CD1c-positive myeloid dendritic cell (primary cell): Measurements from ENCODE around the gene RAVER1.
A peak's percentile ranks its signal among the peaks of the same experiment; 100 is the strongest.

Experiments
- DNase-seq: peaks from one replicate; pipeline ENCODE4 v3.0.0-alpha.2; 2016; ENCODE audit errors: extremely low spot score

Gene RAVER1

DNA sequence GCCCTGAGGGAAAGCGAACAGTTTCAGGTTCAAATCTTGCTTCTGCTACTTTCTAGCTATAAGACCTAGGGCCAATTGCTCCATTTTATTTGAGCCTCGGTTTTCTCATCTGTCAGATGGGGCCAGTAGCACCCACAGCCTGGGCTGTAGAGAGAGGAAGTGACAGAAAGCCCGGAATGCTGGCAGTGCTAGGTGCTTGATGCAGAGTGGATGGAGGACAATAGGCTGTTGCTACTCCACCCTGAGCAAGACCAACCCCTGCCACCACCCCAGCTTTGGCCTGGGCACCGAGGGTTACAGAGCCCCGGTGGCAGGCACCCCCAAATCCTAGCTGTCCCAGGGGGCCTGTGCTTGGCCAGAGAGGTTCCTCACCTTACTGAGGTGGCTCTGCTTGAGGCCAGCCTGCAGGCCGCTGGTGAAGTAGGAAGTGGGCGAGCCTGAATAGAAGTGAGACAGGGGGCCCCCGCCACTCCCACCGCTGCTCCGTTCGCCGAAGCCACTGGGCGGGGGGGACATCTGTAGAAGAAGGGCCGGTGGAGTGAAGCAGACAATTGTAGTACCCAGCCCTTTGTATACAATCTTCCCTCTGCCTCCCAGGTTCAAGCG, 15.4 kb downstream of the RAVER1 start:
- no peak for DNase-seq

DNA sequence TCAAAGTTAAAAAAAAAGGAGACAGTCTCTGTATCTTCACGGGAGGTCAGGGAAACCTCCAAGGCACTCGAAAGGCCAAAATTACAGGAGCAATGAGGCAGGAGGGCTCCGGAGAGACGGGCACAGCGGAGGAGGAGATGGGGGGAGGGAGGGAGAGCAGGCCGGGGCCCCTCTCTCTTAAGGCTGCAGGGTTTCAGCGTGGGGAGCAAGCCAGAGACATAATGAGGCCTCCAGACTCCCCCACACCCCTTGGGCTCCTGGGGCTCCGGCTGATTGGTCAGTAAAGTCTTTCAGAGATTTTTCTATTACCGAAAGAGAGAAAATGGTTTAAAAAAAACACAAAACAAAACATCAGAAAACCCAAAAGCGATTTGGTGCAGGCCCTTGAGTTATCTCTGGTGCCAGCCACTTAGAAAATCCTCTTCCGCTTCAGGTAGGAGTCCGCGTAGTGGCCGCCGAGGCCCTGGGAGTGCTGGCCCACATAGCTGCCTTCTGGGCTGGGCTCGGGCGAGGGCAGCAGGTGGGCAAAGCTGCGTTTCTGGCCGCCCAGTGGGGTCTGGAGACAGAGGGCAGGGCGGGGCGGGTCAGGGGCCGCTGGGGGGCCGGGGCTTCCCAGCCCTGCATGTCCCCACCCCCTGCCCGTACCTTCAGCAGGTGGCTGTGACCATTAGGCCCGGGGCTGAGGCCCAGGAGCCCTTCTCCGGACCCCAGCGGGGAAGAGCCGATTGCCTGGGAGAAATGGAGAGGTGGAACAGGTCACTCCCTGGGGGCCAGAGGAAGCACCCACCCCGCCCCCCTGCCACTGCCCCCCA, 16.1 kb downstream of the RAVER1 start:
- DNase-seq = no peak

- no peak for DNase-seq
Observed at GRCh38 chr19:10316229-10317044, 16.9 kb downstream of the RAVER1 start.

GRCh38 chr19:10315335-10316214, 17.8 kb downstream of the RAVER1 start, which contains the start of gene FDX2:
FDX2 (minus strand) TSS chr19:10316015; CDS start chr19:10315996, 19 bp downstream.
- DNase-seq = peak; percentile 91

- DNase-seq = no peak
Observed at GRCh38 chr19:10309423-10309822, 23.9 kb downstream of the RAVER1 start, which contains the start of gene ZGLP1. ZGLP1 (minus strand) TSS chr19:10309815.

- DNase-seq = no peak
Observed at GRCh38 chr19:10306327-10306726, 27.0 kb downstream of the RAVER1 start.

DNA sequence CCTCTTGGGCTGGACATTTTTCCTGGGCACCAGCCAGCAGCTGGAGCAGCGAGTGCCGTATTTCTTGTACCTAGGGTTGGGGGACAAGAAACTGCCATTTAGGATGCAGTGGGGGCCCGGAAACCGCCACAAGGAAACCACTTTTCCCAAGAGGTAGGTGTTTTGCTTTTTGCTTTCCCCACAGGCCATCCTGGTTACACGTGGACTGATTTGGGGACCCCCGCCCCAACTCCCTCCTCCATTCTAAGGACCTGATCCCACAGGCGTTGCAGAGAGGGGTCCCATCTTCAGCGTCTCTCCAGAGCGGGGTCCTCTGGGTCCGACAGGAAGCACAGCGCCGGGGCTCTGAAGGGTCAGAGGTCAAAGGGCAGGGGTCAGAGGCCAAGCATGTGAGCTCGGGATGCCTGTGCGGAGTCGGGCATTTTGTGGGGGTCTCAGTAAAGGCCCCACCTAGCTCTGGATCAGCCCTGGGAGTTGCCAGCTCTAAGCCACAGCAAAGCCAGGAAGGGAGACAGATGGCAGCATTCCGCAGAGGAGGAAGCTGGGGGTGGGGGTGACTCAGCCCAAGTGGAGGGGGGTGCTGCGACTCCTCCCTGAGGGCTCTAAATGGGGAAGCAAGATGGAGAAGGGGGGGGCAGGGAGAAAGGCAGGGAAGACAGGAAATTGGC, 28.1 kb downstream of the RAVER1 start:
- DNase-seq = peak; percentile 92

DNA sequence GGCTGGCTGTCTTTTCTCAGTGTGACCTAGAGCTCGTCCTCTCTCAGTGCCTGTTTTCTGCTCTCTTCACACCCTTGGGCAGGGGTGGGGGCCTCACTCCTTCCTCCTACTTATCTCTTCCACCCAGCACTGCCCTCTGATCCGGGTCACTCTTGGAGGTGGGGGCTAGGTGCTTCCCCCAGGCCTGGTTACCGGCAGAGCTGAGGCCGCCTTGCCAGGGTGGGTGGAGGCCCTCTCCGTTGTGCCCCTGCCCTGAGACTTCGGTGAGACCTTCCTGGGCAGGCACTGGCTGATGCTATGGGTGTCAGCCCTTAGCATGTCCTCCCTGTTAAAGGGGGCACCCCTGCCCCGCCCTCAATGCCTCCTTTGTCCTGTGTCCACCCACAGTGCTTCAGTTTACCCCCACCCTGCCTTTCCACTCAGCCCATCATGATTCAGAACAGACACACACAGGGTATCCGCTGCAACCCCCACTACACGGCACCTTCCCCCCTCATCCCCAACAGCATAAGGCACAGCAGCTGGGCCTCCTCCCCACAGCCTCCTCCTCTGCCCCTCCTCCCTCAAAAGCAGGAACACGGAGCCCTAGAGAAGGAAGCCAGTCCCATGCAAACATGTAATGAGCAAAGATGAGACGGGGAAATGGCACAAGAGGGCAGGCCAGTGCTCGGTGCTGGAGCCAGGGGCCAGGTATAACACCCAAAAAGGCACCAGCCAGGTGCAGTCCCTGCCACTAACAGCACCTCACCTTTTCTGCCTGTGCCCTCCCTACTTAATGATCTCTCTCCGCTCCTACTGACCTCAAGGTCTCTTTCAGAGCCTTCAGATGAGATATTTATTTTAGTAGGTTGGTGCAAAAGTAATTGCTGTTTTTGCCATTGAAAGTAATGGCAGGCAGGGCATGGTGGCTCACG, 33.5 kb downstream of the RAVER1 start:
- DNase-seq = peak; percentile 62

DNA sequence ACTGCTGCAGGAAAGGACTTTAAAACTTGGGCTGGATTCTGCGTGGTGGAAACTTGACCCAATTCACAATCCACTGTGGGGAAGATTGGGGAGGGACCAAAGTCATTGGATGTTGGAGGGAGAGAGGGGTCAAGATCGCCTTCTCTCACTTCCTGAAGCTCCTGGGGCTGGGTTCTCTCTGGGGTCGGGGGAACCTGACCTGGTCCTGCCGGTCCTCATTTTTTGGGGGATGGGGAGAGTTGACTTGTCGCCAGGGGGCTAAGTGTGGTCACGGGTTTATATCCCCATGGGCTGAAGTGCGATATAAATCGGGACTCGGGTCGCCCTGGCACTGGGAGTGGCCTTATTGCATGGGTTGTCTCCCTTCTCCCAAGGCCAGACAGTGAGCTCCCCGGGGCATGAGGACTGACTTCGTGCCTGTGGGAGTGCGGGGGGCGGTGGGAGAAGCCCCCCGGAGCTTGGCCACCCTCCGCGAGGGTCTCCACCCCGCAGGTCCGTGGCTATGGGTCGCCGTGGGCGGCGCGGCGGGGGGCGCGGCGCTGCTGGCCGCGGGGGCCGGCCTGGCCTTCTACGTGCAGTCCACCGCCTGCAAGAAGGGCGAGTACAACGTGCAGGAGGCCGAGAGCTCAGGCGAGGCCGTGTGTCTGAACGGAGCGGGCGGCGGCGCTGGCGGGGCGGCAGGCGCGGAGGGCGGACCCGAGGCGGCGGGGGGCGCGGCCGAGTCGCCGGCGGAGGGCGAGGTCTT, 37.3 kb downstream of the RAVER1 start:
- DNase-seq = no peak

GRCh38 chr19:10295305-10295846, 38.0 kb downstream of the RAVER1 start:
- peak; percentile 78 for DNase-seq

DNA sequence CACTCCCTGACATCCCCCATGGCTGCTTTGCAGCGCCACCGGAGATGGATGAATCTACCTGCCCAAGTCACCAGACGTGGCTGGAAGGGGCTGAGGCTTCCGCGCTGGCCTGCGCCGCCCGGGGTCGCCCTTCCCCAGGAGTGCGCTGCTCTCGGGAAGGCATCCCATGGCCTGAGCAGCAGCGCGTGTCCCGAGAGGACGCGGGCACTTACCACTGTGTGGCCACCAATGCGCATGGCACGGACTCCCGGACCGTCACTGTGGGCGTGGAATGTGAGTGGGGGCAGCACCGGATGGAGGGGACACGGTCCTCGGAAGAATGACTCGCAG, 39.0 kb downstream of the RAVER1 start:
- peak; percentile 26 for DNase-seq

GRCh38 chr19:10293637-10294367, 39.5 kb downstream of the RAVER1 start:
- peak; percentile 21 for DNase-seq

DNA sequence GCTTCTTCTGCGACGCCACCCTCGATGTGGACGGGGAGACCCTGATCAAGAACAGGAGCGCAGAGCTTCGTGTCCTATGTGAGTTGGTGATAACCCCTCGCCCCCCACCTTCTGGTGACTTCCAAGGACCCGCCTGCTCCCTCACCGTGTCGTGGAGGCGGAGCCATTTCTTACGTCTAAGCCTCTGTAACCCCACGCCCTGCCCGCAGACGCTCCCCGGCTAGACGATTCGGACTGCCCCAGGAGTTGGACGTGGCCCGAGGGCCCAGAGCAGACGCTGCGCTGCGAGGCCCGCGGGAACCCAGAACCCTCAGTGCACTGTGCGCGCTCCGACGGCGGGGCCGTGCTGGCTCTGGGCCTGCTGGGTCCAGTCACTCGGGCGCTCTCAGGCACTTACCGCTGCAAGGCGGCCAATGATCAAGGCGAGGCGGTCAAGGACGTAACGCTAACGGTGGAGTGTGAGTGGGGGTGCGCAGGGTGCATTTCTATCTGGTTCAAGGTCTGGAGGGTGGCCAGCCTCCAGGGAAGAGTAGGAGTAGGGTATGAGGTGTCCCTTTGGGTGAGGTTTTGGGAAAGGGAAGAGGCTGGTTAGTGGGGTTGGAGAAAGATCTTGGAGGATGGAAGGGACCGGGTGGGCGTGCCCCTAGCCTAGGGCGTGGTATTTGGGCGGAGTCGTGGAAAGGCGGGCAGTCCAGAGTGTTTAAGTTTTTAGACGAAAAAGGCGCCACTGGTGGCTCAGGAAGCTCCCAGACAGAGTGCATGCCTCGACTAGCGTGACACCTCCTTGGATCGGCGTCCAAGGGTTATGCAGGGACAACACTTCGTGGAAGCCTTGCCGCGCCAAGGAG, 40.3 kb downstream of the RAVER1 start:
- peak; percentile 57 for DNase-seq

- peak; percentile 92 for DNase-seq
Observed at GRCh38 chr19:10292206-10292788, 41.0 kb downstream of the RAVER1 start.

DNA sequence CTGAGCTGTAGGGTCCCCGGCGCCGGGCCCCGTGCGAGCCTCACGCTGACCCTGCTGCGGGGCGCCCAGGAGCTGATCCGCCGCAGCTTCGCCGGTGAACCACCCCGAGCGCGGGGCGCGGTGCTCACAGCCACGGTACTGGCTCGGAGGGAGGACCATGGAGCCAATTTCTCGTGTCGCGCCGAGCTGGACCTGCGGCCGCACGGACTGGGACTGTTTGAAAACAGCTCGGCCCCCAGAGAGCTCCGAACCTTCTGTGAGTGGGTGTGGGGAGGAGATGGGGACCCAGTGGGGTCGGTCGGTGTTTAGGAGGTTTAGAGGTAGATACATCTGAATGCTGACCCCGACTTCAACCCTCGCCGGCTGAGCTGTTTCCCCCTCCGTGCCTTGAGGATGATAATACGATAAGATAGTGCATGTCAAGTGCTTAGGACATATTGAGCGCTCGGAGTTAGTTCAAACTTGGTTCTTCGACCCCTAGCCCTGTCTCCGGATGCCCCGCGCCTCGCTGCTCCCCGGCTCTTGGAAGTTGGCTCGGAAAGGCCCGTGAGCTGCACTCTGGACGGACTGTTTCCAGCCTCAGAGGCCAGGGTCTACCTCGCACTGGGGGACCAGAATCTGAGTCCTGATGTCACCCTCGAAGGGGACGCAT, 41.6 kb downstream of the RAVER1 start:
- no peak for DNase-seq

DNA sequence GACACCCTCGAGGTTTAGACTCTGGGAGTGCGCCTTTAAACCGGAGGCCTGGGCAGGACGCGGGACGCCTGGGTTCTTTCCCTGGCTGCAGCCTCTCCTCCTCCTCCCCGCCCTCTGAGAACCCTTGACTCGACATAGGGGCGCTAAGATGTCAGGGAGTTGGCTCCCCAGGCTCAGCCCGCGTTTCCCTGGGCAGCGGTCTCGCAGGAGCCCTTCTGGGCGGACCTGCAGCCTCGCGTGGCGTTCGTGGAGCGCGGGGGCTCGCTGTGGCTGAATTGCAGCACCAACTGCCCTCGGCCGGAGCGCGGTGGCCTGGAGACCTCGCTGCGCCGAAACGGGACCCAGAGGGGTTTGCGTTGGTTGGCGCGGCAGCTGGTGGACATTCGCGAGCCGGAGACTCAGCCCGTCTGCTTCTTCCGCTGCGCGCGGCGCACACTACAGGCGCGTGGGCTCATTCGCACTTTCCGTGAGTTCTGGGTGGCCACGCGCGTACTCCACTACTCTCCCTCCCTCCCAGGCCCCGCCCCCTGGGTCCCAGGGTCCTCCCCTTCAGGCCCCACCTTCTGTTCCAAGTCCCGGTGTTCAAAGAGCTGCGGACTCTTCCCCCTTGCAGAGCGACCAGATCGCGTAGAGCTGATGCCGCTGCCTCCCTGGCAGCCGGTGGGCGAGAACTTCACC, 42.3 kb downstream of the RAVER1 start:
- peak; percentile 88 for DNase-seq
